Stomach (tissue), 4 donors: ENCODE results near the gene DGKD.

Source experiments
- CTCF ChIP-seq, 7 experiments: fragments of 450-650 bp in 4 of 7; fragments of 200-600 bp in 3 of 7; sonication (generic) in 3 of 7; IDR thresholded peaks; one replicate each; pipeline ENCODE4 v1.5.1; 2016 to 2019; ENCODE audit warnings: antibody characterized with exemption in 7 of 7, control low read depth in 2 of 7, mild to moderate bottlenecking in 1 of 7
- POLR2A ChIP-seq, 4 donors: fragments of 450-650 bp; IDR thresholded peaks; one replicate each; pipeline ENCODE4 v1.6.1; 2016; ENCODE audit warnings: antibody characterized with exemption in 4 of 4, control low read depth in 2 of 4, mild to moderate bottlenecking in 1 of 4, moderate library complexity in 1 of 4
- POLR2AphosphoS5 ChIP-seq, 3 donors: sonication (generic); formaldehyde crosslinking; IDR thresholded peaks; one replicate each; pipeline ENCODE4 v1.6.1; 2016; ENCODE audit warnings: antibody characterized with exemption in 3 of 3

GRCh38 chr2:233380132-233380895 is 26.0 kb downstream of the DGKD start:
- TF ChIP-seq CTCF (IDR thresholded peaks at IDR 0.05) = no peak
- no peak for TF ChIP-seq POLR2A (IDR thresholded peaks at IDR 0.05)
- TF ChIP-seq POLR2AphosphoS5 (IDR thresholded peaks at IDR 0.05) = no peak
